Activated CD8-positive, alpha-beta memory T cell treated with anti-CD3 and anti-CD28 coated beads, Interleukin-2, amount 50 U/mL, for 4 hours (primary cell): ENCODE measurements around the gene RFX8.
"Not testable (repeated sequence)": the region's sequence is repeated elsewhere in the genome, so short reads cannot be mapped to it uniquely, and the experiment has no call there.

Experiments
- DNase-seq: peaks from one replicate; pipeline ENCODE4 v3.0.0-alpha.2; 2020

RFX8 gene

GRCh38 chr2:101474731-101475384 is at the start of gene RFX8:
Gene RFX8, minus strand, starts transcription at chr2:101475112. Its CDS starts 8,264 bp downstream, at chr2:101466848.
- peak; percentile 47 for DNase-seq

GRCh38 chr2:101521487-101521886 is 46.6 kb upstream of the RFX8 start:
- DNase-seq = no peak

- DNase-seq = no peak
Observed at GRCh38 chr2:101520246-101520645, 45.3 kb upstream of the RFX8 start.

GRCh38 chr2:101518578-101519492 is 43.9 kb upstream of the RFX8 start:
- DNase-seq = no peak

GRCh38 chr2:101517758-101518271 is 42.9 kb upstream of the RFX8 start:
- no peak for DNase-seq

- no peak for DNase-seq
Observed at GRCh38 chr2:101516823-101517690, 42.1 kb upstream of the RFX8 start.

- DNase-seq = no peak
Observed at GRCh38 chr2:101516349-101516748, 41.4 kb upstream of the RFX8 start.

- DNase-seq = no peak
Observed at GRCh38 chr2:101515477-101515876, 40.6 kb upstream of the RFX8 start.

GRCh38 chr2:101512993-101513392 is 38.1 kb upstream of the RFX8 start:
- DNase-seq = no peak

- no peak for DNase-seq
Observed at GRCh38 chr2:101511381-101511780, 36.5 kb upstream of the RFX8 start.

GRCh38 chr2:101509499-101510284 is 34.8 kb upstream of the RFX8 start:
- DNase-seq = no peak

GRCh38 chr2:101508636-101509035 is 33.7 kb upstream of the RFX8 start:
- no peak for DNase-seq

GRCh38 chr2:101505276-101505675 is 30.4 kb upstream of the RFX8 start:
- DNase-seq = not testable (repeated sequence)

- not testable (repeated sequence) for DNase-seq
Observed at GRCh38 chr2:101504744-101505143, 29.8 kb upstream of the RFX8 start.

GRCh38 chr2:101502095-101502494 is 27.2 kb upstream of the RFX8 start:
- no peak for DNase-seq

GRCh38 chr2:101501443-101501842 is 26.5 kb upstream of the RFX8 start:
- no peak for DNase-seq

- DNase-seq = no peak
Observed at GRCh38 chr2:101500860-101501259, 25.9 kb upstream of the RFX8 start.

GRCh38 chr2:101500180-101500579 is 25.3 kb upstream of the RFX8 start:
- DNase-seq = no peak

- no peak for DNase-seq
Observed at GRCh38 chr2:101496279-101496678, 21.4 kb upstream of the RFX8 start.

- DNase-seq = no peak
Observed at GRCh38 chr2:101492936-101493473, 18.1 kb upstream of the RFX8 start.

GRCh38 chr2:101486994-101487393 is 12.1 kb upstream of the RFX8 start:
- no peak for DNase-seq

GRCh38 chr2:101486258-101486701 is 11.4 kb upstream of the RFX8 start:
- no peak for DNase-seq
